MCF 10A (cell line): ENCODE results near the gene HAUS1. TPM values are rescaled to one million over a fixed set of nuclear protein-coding genes. Genes with fewer than 3 reads are reported as not detected.
A peak's percentile ranks its signal among the peaks of the same experiment; 100 is the strongest.

Source experiments
- BruUV-seq: library from RNA; stranded (reverse); fragments of 400-500 nt; replicated peaks from 2 replicates; lab custom pipeline; 2021; lab: Mats Ljungman, UMichigan
- CTCF ChIA-PET: fragments of 300-600 bp; sonication (Branson Sonifier 250); formaldehyde crosslinking; extraction: SDS; loops from one replicate; lab custom pipeline; 2021; ENCODE audit warnings: antibody characterized with exemption, inconsistent platforms; lab: Yijun Ruan, JAX
- POLR2A ChIA-PET: fragments of 300-600, 350-650 bp; sonication (Branson Sonifier 250); formaldehyde crosslinking; extraction: SDS; loops from one replicate; lab custom pipeline; 2020; ENCODE audit warnings: antibody characterized with exemption, inconsistent platforms; lab: Yijun Ruan, JAX
- DNase-seq: peaks from one replicate; pipeline ENCODE4 v3.0.0-alpha.2; 2018; ENCODE audit not compliant: unreplicated experiment
- H3K27ac Mint-ChIP-seq: one replicate; pipeline ENCODE4 v1.8.0; 2022; ENCODE audit warnings: mild to moderate bottlenecking, low read depth, mixed read lengths; ENCODE audit not compliant: unreplicated experiment
- H3K27me3 Mint-ChIP-seq: one replicate; pipeline ENCODE4 v1.8.0; 2022; ENCODE audit warnings: mixed read lengths; ENCODE audit not compliant: insufficient read depth, unreplicated experiment
- H3K36me3 Mint-ChIP-seq: one replicate; pipeline ENCODE4 v1.8.0; 2022; ENCODE audit warnings: mild to moderate bottlenecking, moderate library complexity, mixed read lengths; ENCODE audit not compliant: insufficient read depth, unreplicated experiment
- H3K4me1 Mint-ChIP-seq: one replicate; pipeline ENCODE4 v1.8.0; 2022; ENCODE audit warnings: mixed read lengths; ENCODE audit not compliant: insufficient read depth, unreplicated experiment
- H3K4me3 Mint-ChIP-seq: one replicate; pipeline ENCODE4 v1.8.0; 2022; ENCODE audit warnings: mild to moderate bottlenecking, moderate library complexity, mixed read lengths; ENCODE audit not compliant: unreplicated experiment
- H3K9me3 Mint-ChIP-seq: one replicate; pipeline ENCODE4 v1.8.0; 2022; ENCODE audit warnings: mixed read lengths; ENCODE audit not compliant: unreplicated experiment
- intact Hi-C: fragments of 100-400 bp; cut with micrococcal nuclease; formaldehyde crosslinking; loops from 2 replicates; pipeline ENCODE4 v1.14.1; 2022
- total RNA-seq: library from RNA; stranded (reverse); gene quantifications from 2 replicates; pipeline ENCODE4 v1.2.3, GENCODE V29; 2022
- TF ChIP-seq, protein P1 (sequence below): fragments of 200-600 bp; IDR thresholded peaks from one replicate; pipeline ENCODE4 v1.8.0; 2022; ENCODE audit warnings: antibody characterized with exemption, mild to moderate bottlenecking; ENCODE audit not compliant: unreplicated experiment

Gene HAUS1
- total RNA-seq, 1 experiment from 2014 or later: 21.6 TPM

DNA sequence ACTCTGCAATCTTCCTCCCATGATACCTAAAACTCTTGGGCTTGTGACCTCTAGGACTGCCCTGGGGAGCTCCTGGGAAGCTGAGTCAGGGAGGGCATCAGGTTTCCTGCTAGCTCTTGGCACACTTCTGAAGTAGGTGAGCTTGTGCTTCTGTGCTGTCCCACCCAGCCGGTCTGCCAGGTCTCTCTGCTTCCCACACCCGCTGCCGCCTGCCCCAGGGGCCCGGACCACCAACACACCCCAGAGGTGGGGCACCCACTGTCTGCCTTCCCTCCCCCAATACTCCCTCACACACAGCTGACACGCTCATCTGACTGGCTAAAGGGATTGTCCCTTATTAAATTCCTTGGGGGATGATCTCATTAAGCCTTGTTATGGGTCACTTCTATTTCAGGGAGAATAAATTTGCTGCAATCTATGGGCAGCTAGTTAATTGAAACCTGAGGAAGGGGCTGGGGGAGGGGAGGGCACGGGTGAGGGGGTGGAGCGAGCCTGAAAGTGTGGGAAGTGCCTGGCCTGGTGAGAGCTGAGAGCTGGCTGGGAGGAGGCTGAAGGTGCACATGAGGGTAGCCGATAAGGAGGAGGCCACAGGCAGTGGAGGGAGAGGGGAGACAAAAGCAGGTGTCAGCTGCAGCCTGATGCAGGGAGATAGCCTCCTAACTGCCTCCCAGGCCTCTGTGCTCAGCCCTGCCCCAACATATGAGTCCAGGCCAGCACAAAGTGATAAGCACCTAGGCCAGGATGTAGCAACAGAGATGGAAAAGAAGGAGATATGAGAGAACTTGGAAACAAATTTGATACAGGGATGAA, 48.8 kb downstream of the HAUS1 start:
- BruUV-seq: no TSS peak
- CTCF ChIA-PET: interaction anchor here (0.8 to 11.1 kb wide), 5 partner anchors 21 to 505 kb away, joined by 3 to 94 read pairs (median 6); partner anchors contain the start of gene LOXHD1
- no peak overlapping the region for H3K27ac Mint-ChIP-seq
- peak; percentile 86 for DNase-seq
- intact Hi-C loops: loop anchor here (2.0 kb wide), 1 partner anchor 20 kb away; no protein-coding TSS in a partner anchor
- no peaks in the 10 kb centered on the region for H3K9me3 Mint-ChIP-seq
- TF ChIP-seq, protein P1, sequence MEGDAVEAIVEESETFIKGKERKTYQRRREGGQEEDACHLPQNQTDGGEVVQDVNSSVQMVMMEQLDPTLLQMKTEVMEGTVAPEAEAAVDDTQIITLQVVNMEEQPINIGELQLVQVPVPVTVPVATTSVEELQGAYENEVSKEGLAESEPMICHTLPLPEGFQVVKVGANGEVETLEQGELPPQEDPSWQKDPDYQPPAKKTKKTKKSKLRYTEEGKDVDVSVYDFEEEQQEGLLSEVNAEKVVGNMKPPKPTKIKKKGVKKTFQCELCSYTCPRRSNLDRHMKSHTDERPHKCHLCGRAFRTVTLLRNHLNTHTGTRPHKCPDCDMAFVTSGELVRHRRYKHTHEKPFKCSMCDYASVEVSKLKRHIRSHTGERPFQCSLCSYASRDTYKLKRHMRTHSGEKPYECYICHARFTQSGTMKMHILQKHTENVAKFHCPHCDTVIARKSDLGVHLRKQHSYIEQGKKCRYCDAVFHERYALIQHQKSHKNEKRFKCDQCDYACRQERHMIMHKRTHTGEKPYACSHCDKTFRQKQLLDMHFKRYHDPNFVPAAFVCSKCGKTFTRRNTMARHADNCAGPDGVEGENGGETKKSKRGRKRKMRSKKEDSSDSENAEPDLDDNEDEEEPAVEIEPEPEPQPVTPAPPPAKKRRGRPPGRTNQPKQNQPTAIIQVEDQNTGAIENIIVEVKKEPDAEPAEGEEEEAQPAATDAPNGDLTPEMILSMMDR: no peak
- H3K4me3 Mint-ChIP-seq: peak overlapping the region; percentile 50
- H3K36me3 Mint-ChIP-seq: peaks cover 6% of the 10 kb centered on the region
- POLR2A ChIA-PET: interaction anchor here (1.4 to 1.7 kb wide), 3 partner anchors 13 to 20 kb away, joined by 4 to 5 read pairs (median 4); a partner anchor contains a TSS
- H3K27me3 Mint-ChIP-seq: no peaks in the 10 kb centered on the region
- H3K4me1 Mint-ChIP-seq: peaks cover 30% of the 10 kb centered on the region

DNA sequence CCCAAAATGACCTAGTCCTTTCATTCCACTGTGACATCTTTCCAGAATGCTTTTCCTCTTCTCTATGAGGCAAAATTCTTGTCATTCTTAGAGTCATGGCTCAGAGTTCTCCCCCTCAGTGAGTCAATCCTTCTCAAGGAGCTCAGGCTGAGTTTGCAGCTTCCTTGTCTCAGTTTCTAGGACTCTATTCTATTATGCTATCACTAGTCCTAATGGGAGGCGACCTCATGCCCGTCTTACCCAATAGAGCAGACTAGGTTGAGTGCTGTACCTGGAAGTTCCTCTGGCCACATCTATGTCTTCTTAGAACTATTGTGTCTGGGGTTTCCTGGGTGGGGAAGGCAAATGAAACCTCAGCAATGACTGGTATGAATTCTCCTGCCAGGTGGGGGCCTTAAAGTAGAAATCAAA, 51.5 kb downstream of the HAUS1 start:
- POLR2A ChIA-PET: no interaction called here

DNA sequence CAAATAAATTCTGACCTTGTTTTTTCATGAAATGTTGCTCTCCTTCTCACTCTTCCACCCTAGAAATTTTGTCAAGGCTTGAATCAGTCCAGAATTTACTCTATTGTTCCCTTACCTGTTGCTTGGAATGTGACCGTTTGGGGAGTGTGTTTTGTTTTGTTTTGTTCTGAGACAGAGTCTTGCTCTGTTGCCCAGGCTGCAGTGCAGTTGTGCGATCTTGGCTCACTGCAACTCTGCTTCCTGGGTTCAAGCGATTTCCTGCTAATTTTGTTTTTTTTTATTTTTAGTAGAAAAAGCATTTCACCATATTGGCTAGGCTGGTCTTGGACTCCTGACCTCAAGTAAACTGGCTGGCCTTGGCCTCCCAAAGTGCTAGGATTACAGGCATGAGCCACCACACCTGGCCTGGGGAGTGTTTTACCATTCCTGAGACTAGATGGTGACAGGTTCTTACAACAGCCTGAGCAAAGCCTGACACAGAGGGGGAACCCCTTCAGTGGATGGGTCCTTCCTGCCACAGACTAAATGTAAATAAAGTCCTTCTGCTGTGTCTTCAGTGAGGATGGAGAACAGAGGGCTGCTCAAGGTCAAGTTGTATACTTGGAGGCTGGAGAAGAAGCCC, 52.0 kb downstream of the HAUS1 start:
- Mint-ChIP-seq H3K27me3 (no peaks in the 10 kb centered on the region), H3K9me3 (no peaks in the 10 kb centered on the region), H3K4me1 (peaks cover 30% of the 10 kb centered on the region), H3K4me3 (no peak overlapping the region), H3K36me3 (peaks cover 6% of the 10 kb centered on the region), H3K27ac (no peak overlapping the region)
- no TSS peak for BruUV-seq
- TF ChIP-seq, protein P1: no peak
- intact Hi-C loops: no loop called here
- DNase-seq: no peak
- ChIA-PET POLR2A (no interaction called here), CTCF (interaction anchor here (0.8 to 4.1 kb wide), 4 partner anchors 8 to 17 kb away, joined by 3 to 38 read pairs (median 6); a partner anchor contains a TSS)

More for the DNA sequence above, 51.5 kb downstream of the HAUS1 start:
- no TSS peak for BruUV-seq
- intact Hi-C loops: no loop called here
- no peak overlapping the region for H3K4me3 Mint-ChIP-seq
- CTCF ChIA-PET: interaction anchor here (0.8 to 2.0 kb wide), 3 partner anchors 11 to 18 kb away, joined by 3 to 8 read pairs (median 3); a partner anchor contains a TSS
- H3K4me1 Mint-ChIP-seq: peaks cover 30% of the 10 kb centered on the region
- TF ChIP-seq, protein P1: no peak
- no peaks in the 10 kb centered on the region for H3K9me3 Mint-ChIP-seq
- no peaks in the 10 kb centered on the region for H3K27me3 Mint-ChIP-seq
- DNase-seq: peak; percentile 55
- H3K27ac Mint-ChIP-seq: no peak overlapping the region
- peaks cover 6% of the 10 kb centered on the region for H3K36me3 Mint-ChIP-seq

DNA sequence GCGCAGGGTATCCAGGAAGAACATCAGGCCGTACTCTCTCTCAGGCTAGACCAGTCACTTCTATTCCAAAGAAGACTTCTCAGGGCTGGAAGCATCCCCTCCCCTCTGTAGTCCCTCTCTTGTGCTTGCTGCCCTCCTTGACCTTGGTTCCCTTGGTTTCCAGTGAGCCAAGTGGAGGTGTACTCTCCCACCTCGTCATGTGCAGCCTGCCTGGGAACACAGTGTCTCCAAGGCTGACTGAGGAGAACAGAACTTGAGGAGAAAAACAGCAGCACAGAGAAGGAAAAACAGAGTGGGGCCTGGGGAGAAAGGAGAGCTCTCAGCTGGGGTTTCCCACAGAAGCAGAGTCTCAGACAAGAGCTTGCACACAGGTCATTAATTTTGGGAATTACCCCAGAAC, 52.7 kb downstream of the HAUS1 start:
- ChIA-PET CTCF (interaction anchor here (2.6 to 4.5 kb wide), 3 partner anchors 9 to 125 kb away, joined by 12 to 55 read pairs (median 38); a partner anchor contains a TSS), POLR2A (no interaction called here)
- intact Hi-C loops: no loop called here
- Mint-ChIP-seq H3K36me3 (peaks cover 6% of the 10 kb centered on the region), H3K27ac (no peak overlapping the region), H3K9me3 (no peaks in the 10 kb centered on the region), H3K4me3 (no peak overlapping the region), H3K4me1 (peaks cover 30% of the 10 kb centered on the region), H3K27me3 (no peaks in the 10 kb centered on the region)
- no TSS peak for BruUV-seq
- TF ChIP-seq, protein P1: no peak
- no peak for DNase-seq
